OCI-LY1 (cell line): ENCODE measurements around the gene OFD1.

Experiments used
- EZH2 ChIP-seq: fragments of 200-600 bp; sonication (generic), shearing (Covaris generic); IDR thresholded peaks from 2 replicates; pipeline ENCODE4 v1.8.0; 2017; ENCODE audit warnings: borderline replicate concordance, mixed run types, mild to moderate bottlenecking, antibody characterized with exemption, low read length, moderate library complexity, mixed read lengths
- TF ChIP-seq, protein P1 (sequence below): fragments of 200-600 bp; sonication (generic), shearing (Covaris generic); IDR thresholded peaks from 2 replicates; pipeline ENCODE4 v1.5.1; 2017; ENCODE audit warnings: mild to moderate bottlenecking, antibody characterized with exemption, low read length, moderate library complexity, mixed read lengths

DNA sequence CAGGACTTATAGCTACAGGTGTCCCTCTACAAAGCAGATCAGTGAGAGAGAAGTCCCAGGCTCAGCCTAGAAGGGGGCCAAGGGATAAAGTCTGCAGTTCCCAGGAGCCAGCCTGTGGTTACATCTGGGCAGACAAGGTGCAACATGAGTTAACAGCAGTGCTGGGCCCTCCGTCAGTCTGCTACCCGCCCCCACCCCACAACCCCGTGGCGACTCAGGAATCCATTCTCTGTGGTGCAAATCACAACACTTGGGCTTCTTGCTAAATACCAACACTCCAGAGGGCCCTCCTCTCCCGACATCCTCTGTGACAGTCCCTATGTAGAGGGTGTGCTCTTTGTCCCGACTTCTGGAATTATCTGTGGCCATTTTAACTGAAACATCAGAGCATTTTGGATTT is 68.6 kb downstream of the OFD1 start:
- TF ChIP-seq, protein P1, sequence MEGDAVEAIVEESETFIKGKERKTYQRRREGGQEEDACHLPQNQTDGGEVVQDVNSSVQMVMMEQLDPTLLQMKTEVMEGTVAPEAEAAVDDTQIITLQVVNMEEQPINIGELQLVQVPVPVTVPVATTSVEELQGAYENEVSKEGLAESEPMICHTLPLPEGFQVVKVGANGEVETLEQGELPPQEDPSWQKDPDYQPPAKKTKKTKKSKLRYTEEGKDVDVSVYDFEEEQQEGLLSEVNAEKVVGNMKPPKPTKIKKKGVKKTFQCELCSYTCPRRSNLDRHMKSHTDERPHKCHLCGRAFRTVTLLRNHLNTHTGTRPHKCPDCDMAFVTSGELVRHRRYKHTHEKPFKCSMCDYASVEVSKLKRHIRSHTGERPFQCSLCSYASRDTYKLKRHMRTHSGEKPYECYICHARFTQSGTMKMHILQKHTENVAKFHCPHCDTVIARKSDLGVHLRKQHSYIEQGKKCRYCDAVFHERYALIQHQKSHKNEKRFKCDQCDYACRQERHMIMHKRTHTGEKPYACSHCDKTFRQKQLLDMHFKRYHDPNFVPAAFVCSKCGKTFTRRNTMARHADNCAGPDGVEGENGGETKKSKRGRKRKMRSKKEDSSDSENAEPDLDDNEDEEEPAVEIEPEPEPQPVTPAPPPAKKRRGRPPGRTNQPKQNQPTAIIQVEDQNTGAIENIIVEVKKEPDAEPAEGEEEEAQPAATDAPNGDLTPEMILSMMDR = no peak
- TF ChIP-seq EZH2 = no peak
